Suppressor macrophage treated with lipopolysaccharide for 4 hours (primary cell): ENCODE results near the gene ZNF771.

ENCODE experiments used
- DNase-seq: peaks from one replicate; pipeline ENCODE4 v3.0.0-alpha.2; 2020

ZNF771 gene

GRCh38 chr16:30399435-30400186 lies 7.8 kb upstream of the ZNF771 start:
- no peak for DNase-seq

- no peak for DNase-seq
Measured at GRCh38 chr16:30401768-30402425, 5.5 kb upstream of the ZNF771 start.

- no peak for DNase-seq
Measured at GRCh38 chr16:30406795-30407101, 658 bp upstream of the ZNF771 start.

GRCh38 chr16:30407804-30408534 lies 563 bp downstream of the ZNF771 start:
- no peak for DNase-seq

GRCh38 chr16:30409125-30410060 lies 2.0 kb downstream of the ZNF771 start:
- DNase-seq, result peak; percentile 95

- no peak for DNase-seq
Measured at GRCh38 chr16:30413112-30413806, 5.9 kb downstream of the ZNF771 start.

GRCh38 chr16:30414159-30414558 lies 6.8 kb downstream of the ZNF771 start:
- no peak for DNase-seq

GRCh38 chr16:30416047-30416603 lies 8.7 kb downstream of the ZNF771 start:
- no peak for DNase-seq

- DNase-seq, result no peak
Measured at GRCh38 chr16:30416624-30417528, 9.5 kb downstream of the ZNF771 start.

GRCh38 chr16:30417529-30418349 lies 10.3 kb downstream of the ZNF771 start:
- DNase-seq, result peak; percentile 90

GRCh38 chr16:30418350-30419181 lies 11.2 kb downstream of the ZNF771 start:
- DNase-seq, result no peak

GRCh38 chr16:30421010-30421409 lies 13.6 kb downstream of the ZNF771 start:
- no peak for DNase-seq

- no peak for DNase-seq
Measured at GRCh38 chr16:30428055-30428454, 20.6 kb downstream of the ZNF771 start.

- DNase-seq, result no peak
Measured at GRCh38 chr16:30429418-30429677, 21.9 kb downstream of the ZNF771 start.

- DNase-seq, result peak; percentile 98
Measured at GRCh38 chr16:30429678-30430427, 22.4 kb downstream of the ZNF771 start, which contains the start of gene DCTPP1. Gene DCTPP1, minus strand, starts transcription at chr16:30430030. Its CDS starts 50 bp downstream, at chr16:30429980.

GRCh38 chr16:30430428-30430970 lies 23.1 kb downstream of the ZNF771 start:
- DNase-seq, result no peak

- no peak for DNase-seq
Measured at GRCh38 chr16:30434852-30435251, 27.4 kb downstream of the ZNF771 start.

- DNase-seq, result no peak
Measured at GRCh38 chr16:30437511-30438046, 30.2 kb downstream of the ZNF771 start.
